NCI-H2029 treated with DMSO at 0.1 percent for 48 hours (cell line): ENCODE data around the gene BLM.
"Not testable (repeated sequence)": the region's sequence is repeated elsewhere in the genome, so short reads cannot be mapped to it uniquely, and the experiment has no call there.

Experiments used
- DNase-seq: peaks from one replicate; lab custom pipeline; 2025; lab: John Stamatoyannopoulos, UW

BLM gene

GRCh38 chr15:90740545-90740944 is 23.4 kb downstream of the BLM start:
- DNase-seq: not testable (repeated sequence)

GRCh38 chr15:90742087-90742486 is 24.9 kb downstream of the BLM start:
- DNase-seq: no peak

DNA sequence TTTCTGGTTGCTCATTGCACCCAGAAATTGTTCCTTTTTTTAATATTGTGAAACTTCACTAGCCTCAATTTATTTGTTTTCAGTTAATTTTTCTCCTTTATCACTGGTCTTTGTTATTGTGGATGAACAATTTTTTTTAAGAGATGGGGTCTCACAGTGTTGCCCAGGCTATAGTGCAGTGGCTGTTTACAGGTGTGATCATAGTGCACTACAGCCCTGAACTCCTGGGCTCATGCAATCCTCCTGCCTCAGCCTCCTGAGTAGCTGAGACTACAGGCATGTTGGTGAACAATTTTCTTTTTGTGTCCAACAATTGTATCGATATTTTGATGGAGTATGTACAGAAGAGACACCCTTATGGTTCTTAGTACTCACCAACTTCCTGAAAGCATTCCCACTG is 26.3 kb downstream of the BLM start:
- no peak for DNase-seq

DNA sequence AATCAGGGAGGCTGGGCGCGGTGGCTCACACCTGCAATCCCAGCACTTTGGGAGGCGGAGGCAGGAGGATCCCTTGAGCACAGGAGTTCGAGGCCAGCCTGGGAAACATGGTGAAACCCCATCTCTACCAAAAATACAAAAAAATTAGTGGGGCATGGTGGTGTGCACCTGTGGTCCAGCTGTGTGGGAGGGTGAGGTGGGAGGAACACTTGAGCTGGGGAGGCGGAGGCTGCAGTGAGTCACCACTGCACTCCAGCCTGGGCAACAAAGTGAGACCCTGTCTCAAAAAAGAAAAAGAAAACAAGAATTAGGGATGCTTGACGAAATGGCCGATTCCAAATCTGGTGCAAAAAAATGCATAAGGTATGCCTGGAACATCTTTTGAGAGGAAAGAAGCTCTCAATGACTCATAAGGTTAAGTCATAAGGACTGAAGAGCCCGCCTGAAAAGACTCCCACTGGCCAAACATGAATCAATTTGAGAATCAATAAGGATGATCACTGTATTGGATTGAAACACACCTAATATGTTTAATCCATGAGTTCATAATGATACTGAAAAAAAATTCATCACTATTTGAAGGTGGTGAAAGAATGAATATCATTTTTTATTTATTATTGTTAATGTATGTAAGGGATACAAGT is 27.7 kb downstream of the BLM start:
- no peak for DNase-seq

DNA sequence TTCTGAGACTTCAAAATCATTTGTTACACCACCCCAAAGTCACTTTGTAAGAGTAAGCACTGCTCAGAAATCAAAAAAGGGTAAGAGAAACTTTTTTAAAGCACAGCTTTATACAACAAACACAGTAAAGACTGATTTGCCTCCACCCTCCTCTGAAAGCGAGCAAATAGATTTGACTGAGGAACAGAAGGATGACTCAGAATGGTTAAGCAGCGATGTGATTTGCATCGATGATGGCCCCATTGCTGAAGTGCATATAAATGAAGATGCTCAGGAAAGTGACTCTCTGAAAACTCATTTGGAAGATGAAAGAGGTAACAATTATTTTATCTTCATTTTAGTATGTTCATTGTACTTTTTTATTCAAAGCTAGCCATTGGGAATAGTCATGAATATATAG is 32.6 kb downstream of the BLM start:
- no peak for DNase-seq

- DNase-seq: no peak
Observed at GRCh38 chr15:90750186-90750585, 33.0 kb downstream of the BLM start.

DNA sequence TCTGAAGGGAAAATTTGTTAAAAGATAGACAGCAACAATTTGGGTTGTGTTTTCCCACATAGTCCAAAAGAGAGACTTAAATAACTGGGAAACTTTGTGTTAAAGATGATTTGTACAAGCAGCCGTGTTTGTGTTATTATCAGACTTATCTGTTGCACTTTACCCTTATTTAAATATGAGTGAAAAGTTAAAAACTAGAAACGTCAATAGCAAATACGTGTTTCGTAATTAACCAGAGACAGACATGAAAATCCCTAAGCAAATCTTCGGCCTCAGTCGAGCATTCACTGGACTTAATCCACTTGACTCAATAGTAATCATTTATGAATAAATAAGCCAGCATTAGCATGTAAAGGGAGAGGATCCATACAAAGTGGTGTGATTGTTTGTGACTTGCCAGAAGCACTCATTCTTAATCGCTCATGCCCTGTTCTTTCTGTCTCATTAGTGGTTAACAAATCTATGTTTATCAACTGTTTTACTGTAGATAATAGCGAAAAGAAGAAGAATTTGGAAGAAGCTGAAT is 34.2 kb downstream of the BLM start:
- DNase-seq: no peak

DNA sequence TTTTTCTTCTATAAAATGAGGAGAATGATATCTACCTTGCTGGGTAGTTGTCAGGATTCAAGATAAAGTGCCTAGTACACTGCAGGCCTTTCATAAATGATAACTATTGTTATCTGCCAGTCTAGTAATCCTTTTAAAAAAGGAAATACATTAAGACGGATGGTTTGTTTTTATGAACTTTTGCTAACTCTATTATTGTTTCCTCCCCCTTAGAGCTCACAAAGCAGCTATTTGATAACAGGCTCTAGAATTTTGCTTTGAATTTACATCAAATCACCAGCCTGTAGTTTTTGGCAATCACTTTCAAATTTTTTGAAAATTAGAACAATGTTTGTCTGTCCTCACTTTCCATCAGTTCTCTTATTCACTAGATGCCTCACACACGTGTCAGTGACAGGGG is 39.8 kb downstream of the BLM start:
- DNase-seq: no peak

- DNase-seq: no peak
Observed at GRCh38 chr15:90757461-90757860, 40.3 kb downstream of the BLM start.

DNA sequence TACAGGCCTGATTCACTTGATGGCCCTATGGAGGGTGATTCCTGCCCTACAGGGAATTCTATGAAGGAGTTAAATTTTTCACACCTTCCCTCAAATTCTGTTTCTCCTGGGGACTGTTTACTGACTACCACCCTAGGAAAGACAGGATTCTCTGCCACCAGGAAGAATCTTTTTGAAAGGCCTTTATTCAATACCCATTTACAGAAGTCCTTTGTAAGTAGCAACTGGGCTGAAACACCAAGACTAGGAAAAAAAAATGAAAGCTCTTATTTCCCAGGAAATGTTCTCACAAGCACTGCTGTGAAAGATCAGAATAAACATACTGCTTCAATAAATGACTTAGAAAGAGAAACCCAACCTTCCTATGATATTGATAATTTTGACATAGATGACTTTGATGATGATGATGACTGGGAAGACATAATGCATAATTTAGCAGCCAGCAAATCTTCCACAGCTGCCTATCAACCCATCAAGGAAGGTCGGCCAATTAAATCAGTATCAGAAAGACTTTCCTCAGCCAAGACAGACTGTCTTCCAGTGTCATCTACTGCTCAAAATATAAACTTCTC is 43.6 kb downstream of the BLM start:
- no peak for DNase-seq

DNA sequence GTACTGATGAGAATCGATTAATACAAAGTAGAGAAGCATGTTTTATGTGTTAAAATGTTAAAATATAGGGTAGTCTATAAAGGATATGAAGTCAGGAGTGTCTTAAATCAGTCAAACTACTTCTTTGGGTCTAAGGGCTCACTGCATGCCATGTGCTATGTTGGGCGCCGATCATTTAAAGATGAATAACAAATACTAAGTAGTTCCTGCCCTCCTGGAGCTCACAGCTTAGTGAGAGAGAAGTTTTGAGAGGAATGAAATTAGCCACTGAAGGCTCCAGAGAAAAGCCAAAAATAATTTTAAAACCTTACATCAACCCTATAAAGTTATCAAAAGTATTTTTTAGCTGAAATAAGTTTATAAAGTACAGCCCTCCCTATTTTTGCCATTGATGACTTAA is 44.5 kb downstream of the BLM start:
- no peak for DNase-seq

- no peak for DNase-seq
Observed at GRCh38 chr15:90762109-90762508, 45.0 kb downstream of the BLM start.

DNA sequence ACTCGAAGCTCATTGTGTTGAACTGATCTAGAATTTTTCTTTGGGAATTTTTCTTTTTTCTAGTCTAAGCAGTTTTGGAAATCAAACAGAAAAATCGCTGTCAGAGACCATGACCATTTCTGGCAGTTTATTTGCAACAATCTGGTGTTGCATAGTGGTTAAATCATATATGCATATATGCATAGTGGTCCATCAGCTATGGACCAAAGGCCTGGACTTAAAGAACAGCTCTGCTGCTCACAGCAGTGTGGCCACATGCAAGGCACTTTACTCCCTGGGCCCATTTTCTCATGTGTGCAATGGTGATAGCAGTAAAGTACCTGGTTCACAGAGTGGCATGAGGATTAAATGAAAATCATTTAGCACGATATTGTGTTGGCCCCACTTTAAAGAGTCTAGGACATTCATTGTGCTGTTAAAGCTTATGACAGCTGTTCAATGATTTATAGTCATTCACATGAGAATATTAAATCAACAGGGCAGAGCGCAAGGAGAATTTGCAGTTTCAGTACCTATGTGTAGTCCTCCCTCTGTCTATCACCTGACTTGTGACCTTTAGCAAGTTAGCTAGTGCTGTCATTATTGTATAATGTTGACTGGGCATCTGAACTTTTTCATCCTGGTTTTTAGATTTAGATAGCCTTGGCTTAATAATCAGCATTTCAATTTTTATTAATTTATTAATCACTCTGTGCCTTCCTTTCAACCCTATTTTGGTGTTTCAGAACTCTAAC is 46.4 kb downstream of the BLM start:
- DNase-seq: no peak

DNA sequence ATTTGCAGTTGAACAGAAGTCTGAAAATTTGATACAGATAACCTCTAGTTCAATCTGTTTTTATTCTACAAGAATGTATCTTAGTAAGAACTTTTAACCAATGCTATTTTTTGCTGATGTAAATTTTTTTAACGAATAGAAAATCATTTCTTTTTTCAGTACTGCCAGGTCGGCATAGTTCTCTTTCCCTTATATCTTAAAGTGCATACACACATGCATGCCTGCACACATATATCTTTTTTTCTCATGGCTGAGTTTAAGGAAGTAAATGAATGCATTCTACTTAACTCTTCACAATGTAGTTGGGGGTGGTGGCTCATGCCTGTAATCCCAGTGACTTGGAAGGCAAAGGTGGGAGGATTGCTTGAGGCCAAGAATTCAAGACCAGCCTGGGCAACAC is 48.4 kb downstream of the BLM start:
- DNase-seq: no peak

- no peak for DNase-seq
Observed at GRCh38 chr15:90765966-90766365, 48.8 kb downstream of the BLM start.

GRCh38 chr15:90769375-90769774 is 52.2 kb downstream of the BLM start:
- DNase-seq: no peak

- DNase-seq: no peak
Observed at GRCh38 chr15:90773485-90773884, 56.3 kb downstream of the BLM start.

DNA sequence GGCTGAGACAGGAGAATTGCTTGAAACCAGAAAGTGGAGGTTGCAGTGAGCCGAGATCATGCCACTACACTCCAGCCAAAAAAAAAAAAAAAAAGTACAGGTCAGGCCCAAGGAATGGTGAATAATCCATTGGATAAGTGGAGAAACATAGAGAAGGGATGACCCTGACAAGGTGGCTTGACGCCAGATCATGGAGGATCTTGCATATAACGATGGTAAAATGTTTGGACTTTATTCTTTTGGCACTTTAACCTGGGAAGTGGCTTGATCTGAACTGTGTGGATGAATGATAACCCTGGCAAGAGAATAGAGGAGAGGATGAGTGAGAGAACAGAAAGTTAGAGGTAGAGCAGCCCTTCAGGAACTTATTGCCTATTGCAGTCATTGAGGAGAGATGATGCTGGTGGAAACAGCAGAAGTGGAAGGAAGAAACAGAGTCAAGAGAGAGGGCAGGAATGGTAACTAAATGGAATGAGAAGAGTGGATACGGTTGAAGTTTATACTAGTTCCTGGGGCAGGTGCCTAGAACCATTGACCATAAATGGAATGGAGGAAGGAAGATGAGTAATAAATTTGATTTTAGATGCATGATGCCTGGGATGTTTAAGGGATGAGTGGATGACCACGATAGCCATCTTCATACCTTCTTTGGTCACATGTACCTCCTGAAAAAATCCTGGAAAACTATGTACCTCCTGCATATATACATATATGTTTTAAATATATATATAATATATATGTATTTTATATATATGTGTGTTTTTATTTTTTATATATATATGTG is 57.8 kb downstream of the BLM start:
- no peak for DNase-seq

- DNase-seq: no peak
Observed at GRCh38 chr15:90780916-90781315, 63.8 kb downstream of the BLM start.

DNA sequence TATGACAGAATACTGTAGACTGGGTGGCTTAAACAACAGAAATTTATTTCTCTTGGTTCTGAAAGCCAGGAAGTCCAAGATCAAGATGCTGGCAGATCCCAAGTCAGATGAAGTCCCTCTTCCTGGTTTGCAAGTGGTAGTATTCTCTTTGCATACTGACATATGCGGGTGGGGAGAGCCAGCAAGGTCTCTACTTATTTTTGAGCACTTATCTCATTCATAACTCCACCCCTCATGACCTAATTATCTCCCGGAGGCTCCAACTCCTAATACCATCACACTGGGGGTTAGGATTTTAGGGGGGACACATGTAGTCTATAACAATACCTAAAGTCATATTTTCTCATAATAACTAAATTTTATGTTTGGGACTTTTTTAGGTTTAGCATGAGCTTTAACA is 65.3 kb downstream of the BLM start:
- no peak for DNase-seq

- DNase-seq: no peak
Observed at GRCh38 chr15:90787881-90788280, 70.7 kb downstream of the BLM start.

- DNase-seq: no peak
Observed at GRCh38 chr15:90789462-90789861, 72.3 kb downstream of the BLM start.

GRCh38 chr15:90790057-90790456 is 72.9 kb downstream of the BLM start:
- DNase-seq: no peak
